GM23338 (cell line): ENCODE measurements around the gene RASIP1. TPM values are rescaled to one million over a fixed set of nuclear protein-coding genes. Genes with fewer than 3 reads are reported as not detected.

Source experiments
- ATAC-seq: fragments of 200-7000 bp; cut with Tn5 transposase; 3 replicates; pipeline ENCODE4 v1.9.1; 2020
- DNase-seq: peaks from one replicate; pipeline ENCODE4 v3.0.0-alpha.2; 2015; ENCODE audit warnings: low spot score
- H2AFZ ChIP-seq: fragments of 200-600 bp; sonication (generic); 2 replicates; pipeline ENCODE4 v1.8.0; 2016; ENCODE audit warnings: antibody characterized with exemption, mild to moderate bottlenecking, moderate library complexity
- H3F3A ChIP-seq: fragments of 200-600 bp; sonication (generic); replicated peaks from 2 replicates; pipeline ENCODE4 v1.8.0; 2017; ENCODE audit warnings: antibody characterized with exemption, mixed run types, low read depth
- H3K27ac ChIP-seq: fragments of 200-600 bp; sonication (generic); 2 replicates; pipeline ENCODE4 v1.6.1; 2016; ENCODE audit warnings: low read depth
- H3K27me3 ChIP-seq: fragments of 200-600 bp; sonication (generic); 2 replicates; pipeline ENCODE4 v1.8.0; 2016; ENCODE audit warnings: mild to moderate bottlenecking, mixed run types, moderate library complexity; ENCODE audit not compliant: insufficient read depth
- H3K36me3 ChIP-seq: fragments of 200-600 bp; sonication (generic); 2 replicates; pipeline ENCODE4 v1.8.0; 2016; ENCODE audit warnings: mild to moderate bottlenecking; ENCODE audit not compliant: insufficient read depth
- H3K4me1 ChIP-seq: fragments of 200-600 bp; sonication (generic); 2 replicates; pipeline ENCODE4 v1.8.0; 2016; ENCODE audit warnings: mild to moderate bottlenecking, moderate library complexity; ENCODE audit not compliant: insufficient read depth
- H3K4me2 ChIP-seq: fragments of 200-600 bp; sonication (generic); 2 replicates; pipeline ENCODE4 v1.7.1; 2017; ENCODE audit warnings: mixed run types
- H3K4me3 ChIP-seq: fragments of 200-600 bp; sonication (generic); 2 replicates; pipeline ENCODE4 v1.6.1; 2016; ENCODE audit warnings: mixed run types
- H3K79me2 ChIP-seq: fragments of 200-600 bp; sonication (generic); replicated peaks from 2 replicates; pipeline ENCODE4 v1.8.0; 2017; ENCODE audit warnings: mild to moderate bottlenecking; ENCODE audit not compliant: insufficient read depth
- H3K9me2 ChIP-seq: fragments of 200-600 bp; sonication (generic); 2 replicates; pipeline ENCODE4 v1.8.0; 2017; ENCODE audit not compliant: insufficient read depth
- H4K20me1 ChIP-seq: fragments of 200-600 bp; sonication (generic); replicated peaks from 2 replicates; pipeline ENCODE4 v1.8.0; 2017; ENCODE audit warnings: mild to moderate bottlenecking; ENCODE audit not compliant: insufficient read depth
- H3K27ac Mint-ChIP-seq: 2 replicates; pipeline ENCODE4 v1.8.0; 2020; ENCODE audit warnings: inconsistent platforms, mild to moderate bottlenecking, moderate library complexity, mixed read lengths
- H3K27me3 Mint-ChIP-seq: 3 replicates; pipeline ENCODE4 v1.8.0; 2022; ENCODE audit warnings: low read depth, mild to moderate bottlenecking, moderate library complexity, mixed read lengths, inconsistent platforms; ENCODE audit not compliant: insufficient read depth, poor library complexity
- H3K36me3 Mint-ChIP-seq: 3 replicates; pipeline ENCODE4 v1.8.0; 2021; ENCODE audit warnings: low read depth, mild to moderate bottlenecking, inconsistent platforms, moderate library complexity, mixed read lengths
- H3K4me1 Mint-ChIP-seq: 3 replicates; pipeline ENCODE4 v1.8.0; 2020; ENCODE audit warnings: mild to moderate bottlenecking, inconsistent platforms, mixed read lengths
- H3K4me3 Mint-ChIP-seq: 3 replicates; pipeline ENCODE4 v1.8.0; 2021; ENCODE audit warnings: moderate library complexity, mild to moderate bottlenecking, inconsistent platforms, mixed read lengths
- H3K9me3 Mint-ChIP-seq: 3 replicates; pipeline ENCODE4 v1.8.0; 2020; ENCODE audit warnings: moderate library complexity, mild to moderate bottlenecking, inconsistent platforms, mixed read lengths
- CREB1 ChIP-seq: fragments of 250-450 bp; sonication (Bioruptor Pico); IDR thresholded peaks from 2 replicates; pipeline ENCODE4 v1.5.0; 2020; ENCODE audit warnings: low read depth, mild to moderate bottlenecking, moderate library complexity
- EZH2 ChIP-seq: fragments of 200-600 bp; sonication (generic); IDR thresholded peaks from one replicate; pipeline ENCODE4 v1.8.0; 2017; ENCODE audit warnings: antibody characterized with exemption, mild to moderate bottlenecking, low read depth; ENCODE audit not compliant: unreplicated experiment
- EZH2phosphoT487 ChIP-seq: fragments of 200-600 bp; sonication (generic); IDR thresholded peaks from one replicate; pipeline ENCODE4 v1.8.1; 2018; ENCODE audit warnings: antibody characterized with exemption; ENCODE audit not compliant: unreplicated experiment
- JUNB ChIP-seq: IDR thresholded peaks from one replicate; pipeline ENCODE4 v1.6.1; 2016; ENCODE audit warnings: antibody characterized with exemption; ENCODE audit not compliant: unreplicated experiment
- NANOG ChIP-seq: IDR thresholded peaks from 2 replicates; pipeline ENCODE4 v1.6.1; 2016; ENCODE audit warnings: antibody characterized with exemption, borderline replicate concordance
- POLR2AphosphoS5 ChIP-seq: IDR thresholded peaks from 2 replicates; pipeline ENCODE4 v1.6.1; 2016; ENCODE audit warnings: antibody characterized with exemption, low read depth
- STAT1 ChIP-seq: IDR thresholded peaks from one replicate; pipeline ENCODE4 v1.6.1; 2016; ENCODE audit warnings: antibody characterized with exemption; ENCODE audit not compliant: unreplicated experiment
- ZNF114 ChIP-seq: fragments of 250-450 bp; sonication (Bioruptor Pico); IDR thresholded peaks from 2 replicates; pipeline ENCODE4 v1.5.0; 2020; ENCODE audit warnings: mild to moderate bottlenecking, moderate library complexity
- ZNF331 ChIP-seq: fragments of 250-450 bp; sonication (Bioruptor Pico); IDR thresholded peaks from 2 replicates; pipeline ENCODE4 v1.5.0; 2020; ENCODE audit warnings: low read depth, mild to moderate bottlenecking, moderate library complexity
- polyA plus RNA-seq: library from polyadenylated mRNA; unstranded; fragments of >200 nt; fragmentation: Nextera tagmentation; extraction: Ambion mirVana; gene quantifications from 2 replicates; pipeline ENCODE4 v1.2.1, GENCODE V29; 2016
- total RNA-seq: library from RNA; depleted of rRNA; stranded (reverse); fragments of >200 nt; shearing (Covaris generic); gene quantifications from 2 replicates; pipeline ENCODE4 v1.2.3, GENCODE V29; 2014
- TF ChIP-seq, protein P1 (sequence below): IDR thresholded peaks from 2 replicates; pipeline ENCODE4 v1.6.1; 2016; ENCODE audit warnings: antibody characterized with exemption
- TF ChIP-seq, protein P2 (sequence below): fragments of 250-450 bp; sonication (Bioruptor Pico); IDR thresholded peaks from 2 replicates; pipeline ENCODE4 v1.5.0; 2020; ENCODE audit warnings: mild to moderate bottlenecking, moderate library complexity
- TF ChIP-seq, protein P3 (sequence below): IDR thresholded peaks from one replicate; pipeline ENCODE4 v1.6.1; 2018; ENCODE audit warnings: antibody characterized with exemption; ENCODE audit not compliant: unreplicated experiment
- TF ChIP-seq, protein P4 (sequence below), 2 experiments: fragments of 200-600 bp in 1 of 2; sonication (generic) in 1 of 2; conservative IDR thresholded peaks; 2 replicates each; pipeline versions ENCODE4 v1.5.1 to v1.6.1; 2016 to 2017; ENCODE audit warnings: antibody characterized with exemption in 2 of 2, low read depth in 2 of 2, mild to moderate bottlenecking in 2 of 2, moderate library complexity in 1 of 2

Gene RASIP1
- total and polyA plus RNA-seq, 2 experiments from 2014 or later = 9.2 to 14.8 TPM

DNA sequence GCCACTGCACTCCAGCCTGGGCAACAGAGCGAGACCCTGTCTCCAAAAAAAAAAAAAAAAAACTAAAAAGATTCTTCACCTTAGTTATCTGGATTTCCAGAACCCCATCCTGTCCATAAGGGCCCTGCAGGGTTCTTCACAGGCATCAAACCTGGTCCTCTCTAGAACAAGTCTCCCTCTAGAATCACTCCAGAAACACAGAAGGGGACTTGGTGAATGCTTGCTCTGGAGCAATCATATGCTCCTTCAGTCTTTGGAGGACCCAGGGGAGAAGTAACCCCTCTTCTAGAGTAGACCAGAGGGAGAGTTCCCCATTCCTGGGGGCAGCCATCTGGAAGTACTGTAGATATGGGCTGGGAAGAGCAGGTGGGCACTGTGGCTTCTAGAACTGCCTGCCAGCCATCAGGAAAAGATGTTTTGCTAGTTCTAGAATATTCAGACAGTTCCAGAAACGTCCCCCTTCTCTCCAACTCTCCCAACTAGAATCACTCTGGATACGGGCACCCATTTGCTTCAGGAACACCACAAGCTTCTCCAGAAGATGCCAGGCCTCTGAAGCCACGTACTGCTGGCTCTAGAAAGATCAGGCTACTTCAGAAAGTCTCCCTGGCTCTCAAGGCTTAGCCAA is 9.3 kb upstream of the RASIP1 start:
- ATAC-seq = no peak
- 0 out of 2 replicates have a peak, but pooled peaks cover 6% of the 10 kb centered on the region for H3K36me3 ChIP-seq
- no peak overlapping the region for H2AFZ ChIP-seq
- H3K36me3 Mint-ChIP-seq = peaks cover 47% of the 10 kb centered on the region
- no peak overlapping the region for H3K4me3 ChIP-seq
- no peak overlapping the region for H3K27ac Mint-ChIP-seq
- H3F3A ChIP-seq = peaks cover 21% of the 10 kb centered on the region; the same call in 1 of the 2 replicates
- peaks cover 31% of the 10 kb centered on the region for H3K27me3 Mint-ChIP-seq
- peaks cover 43% of the 10 kb centered on the region for H3K4me1 Mint-ChIP-seq
- H3K4me1 ChIP-seq = peaks cover 34% of the 10 kb centered on the region
- H3K79me2 ChIP-seq = peaks cover 36% of the 10 kb centered on the region
- no peak overlapping the region; the same call in 2 of the 3 replicates for H3K4me3 Mint-ChIP-seq
- no peak for DNase-seq
- peaks cover 11% of the 10 kb centered on the region; the same call in 1 of the 2 replicates for H4K20me1 ChIP-seq
- no peaks in the 10 kb centered on the region for H3K9me2 ChIP-seq
- no peaks in the 10 kb centered on the region; the same call in 1 of the 3 replicates for H3K9me3 Mint-ChIP-seq
- no peaks in the 10 kb centered on the region for H3K27me3 ChIP-seq
- no peak overlapping the region for H3K4me2 ChIP-seq
- no peak overlapping the region for H3K27ac ChIP-seq
- TF ChIP-seq EZH2 (no peak), JUNB (no peak), NANOG (no peak), POLR2AphosphoS5 (no peak), ZNF331 (CRISPR knock-in tag) (no peak), EZH2phosphoT487 (no peak), STAT1 (no peak), CREB1 (CRISPR knock-in tag) (no peak), ZNF114 (CRISPR knock-in tag) (no peak)
- TF ChIP-seq, protein P1, sequence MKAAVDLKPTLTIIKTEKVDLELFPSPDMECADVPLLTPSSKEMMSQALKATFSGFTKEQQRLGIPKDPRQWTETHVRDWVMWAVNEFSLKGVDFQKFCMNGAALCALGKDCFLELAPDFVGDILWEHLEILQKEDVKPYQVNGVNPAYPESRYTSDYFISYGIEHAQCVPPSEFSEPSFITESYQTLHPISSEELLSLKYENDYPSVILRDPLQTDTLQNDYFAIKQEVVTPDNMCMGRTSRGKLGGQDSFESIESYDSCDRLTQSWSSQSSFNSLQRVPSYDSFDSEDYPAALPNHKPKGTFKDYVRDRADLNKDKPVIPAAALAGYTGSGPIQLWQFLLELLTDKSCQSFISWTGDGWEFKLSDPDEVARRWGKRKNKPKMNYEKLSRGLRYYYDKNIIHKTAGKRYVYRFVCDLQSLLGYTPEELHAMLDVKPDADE = no peak
- TF ChIP-seq, protein P2, sequence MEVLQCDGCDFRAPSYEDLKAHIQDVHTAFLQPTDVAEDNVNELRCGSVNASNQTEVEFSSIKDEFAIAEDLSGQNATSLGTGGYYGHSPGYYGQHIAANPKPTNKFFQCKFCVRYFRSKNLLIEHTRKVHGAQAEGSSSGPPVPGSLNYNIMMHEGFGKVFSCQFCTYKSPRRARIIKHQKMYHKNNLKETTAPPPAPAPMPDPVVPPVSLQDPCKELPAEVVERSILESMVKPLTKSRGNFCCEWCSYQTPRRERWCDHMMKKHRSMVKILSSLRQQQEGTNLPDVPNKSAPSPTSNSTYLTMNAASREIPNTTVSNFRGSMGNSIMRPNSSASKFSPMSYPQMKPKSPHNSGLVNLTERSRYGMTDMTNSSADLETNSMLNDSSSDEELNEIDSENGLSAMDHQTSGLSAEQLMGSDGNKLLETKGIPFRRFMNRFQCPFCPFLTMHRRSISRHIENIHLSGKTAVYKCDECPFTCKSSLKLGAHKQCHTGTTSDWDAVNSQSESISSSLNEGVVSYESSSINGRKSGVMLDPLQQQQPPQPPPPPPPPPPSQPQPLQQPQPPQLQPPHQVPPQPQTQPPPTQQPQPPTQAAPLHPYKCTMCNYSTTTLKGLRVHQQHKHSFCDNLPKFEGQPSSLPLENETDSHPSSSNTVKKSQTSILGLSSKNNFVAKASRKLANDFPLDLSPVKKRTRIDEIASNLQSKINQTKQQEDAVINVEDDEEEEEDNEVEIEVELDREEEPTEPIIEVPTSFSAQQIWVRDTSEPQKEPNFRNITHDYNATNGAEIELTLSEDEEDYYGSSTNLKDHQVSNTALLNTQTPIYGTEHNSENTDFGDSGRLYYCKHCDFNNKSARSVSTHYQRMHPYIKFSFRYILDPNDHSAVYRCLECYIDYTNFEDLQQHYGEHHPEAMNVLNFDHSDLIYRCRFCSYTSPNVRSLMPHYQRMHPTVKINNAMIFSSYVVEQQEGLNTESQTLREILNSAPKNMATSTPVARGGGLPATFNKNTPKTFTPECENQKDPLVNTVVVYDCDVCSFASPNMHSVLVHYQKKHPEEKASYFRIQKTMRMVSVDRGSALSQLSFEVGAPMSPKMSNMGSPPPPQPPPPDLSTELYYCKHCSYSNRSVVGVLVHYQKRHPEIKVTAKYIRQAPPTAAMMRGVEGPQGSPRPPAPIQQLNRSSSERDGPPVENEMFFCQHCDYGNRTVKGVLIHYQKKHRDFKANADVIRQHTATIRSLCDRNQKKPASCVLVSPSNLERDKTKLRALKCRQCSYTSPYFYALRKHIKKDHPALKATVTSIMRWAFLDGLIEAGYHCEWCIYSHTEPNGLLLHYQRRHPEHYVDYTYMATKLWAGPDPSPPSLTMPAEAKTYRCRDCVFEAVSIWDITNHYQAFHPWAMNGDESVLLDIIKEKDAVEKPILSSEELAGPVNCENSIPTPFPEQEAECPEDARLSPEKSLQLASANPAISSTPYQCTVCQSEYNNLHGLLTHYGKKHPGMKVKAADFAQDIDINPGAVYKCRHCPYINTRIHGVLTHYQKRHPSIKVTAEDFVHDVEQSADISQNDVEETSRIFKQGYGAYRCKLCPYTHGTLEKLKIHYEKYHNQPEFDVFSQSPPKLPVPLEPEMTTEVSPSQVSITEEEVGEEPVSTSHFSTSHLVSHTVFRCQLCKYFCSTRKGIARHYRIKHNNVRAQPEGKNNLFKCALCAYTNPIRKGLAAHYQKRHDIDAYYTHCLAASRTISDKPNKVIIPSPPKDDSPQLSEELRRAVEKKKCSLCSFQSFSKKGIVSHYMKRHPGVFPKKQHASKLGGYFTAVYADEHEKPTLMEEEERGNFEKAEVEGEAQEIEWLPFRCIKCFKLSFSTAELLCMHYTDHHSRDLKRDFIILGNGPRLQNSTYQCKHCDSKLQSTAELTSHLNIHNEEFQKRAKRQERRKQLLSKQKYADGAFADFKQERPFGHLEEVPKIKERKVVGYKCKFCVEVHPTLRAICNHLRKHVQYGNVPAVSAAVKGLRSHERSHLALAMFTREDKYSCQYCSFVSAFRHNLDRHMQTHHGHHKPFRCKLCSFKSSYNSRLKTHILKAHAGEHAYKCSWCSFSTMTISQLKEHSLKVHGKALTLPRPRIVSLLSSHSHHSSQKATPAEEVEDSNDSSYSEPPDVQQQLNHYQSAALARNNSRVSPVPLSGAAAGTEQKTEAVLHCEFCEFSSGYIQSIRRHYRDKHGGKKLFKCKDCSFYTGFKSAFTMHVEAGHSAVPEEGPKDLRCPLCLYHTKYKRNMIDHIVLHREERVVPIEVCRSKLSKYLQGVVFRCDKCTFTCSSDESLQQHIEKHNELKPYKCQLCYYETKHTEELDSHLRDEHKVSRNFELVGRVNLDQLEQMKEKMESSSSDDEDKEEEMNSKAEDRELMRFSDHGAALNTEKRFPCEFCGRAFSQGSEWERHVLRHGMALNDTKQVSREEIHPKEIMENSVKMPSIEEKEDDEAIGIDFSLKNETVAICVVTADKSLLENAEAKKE (CRISPR knock-in tag) = no peak
- TF ChIP-seq, protein P3, sequence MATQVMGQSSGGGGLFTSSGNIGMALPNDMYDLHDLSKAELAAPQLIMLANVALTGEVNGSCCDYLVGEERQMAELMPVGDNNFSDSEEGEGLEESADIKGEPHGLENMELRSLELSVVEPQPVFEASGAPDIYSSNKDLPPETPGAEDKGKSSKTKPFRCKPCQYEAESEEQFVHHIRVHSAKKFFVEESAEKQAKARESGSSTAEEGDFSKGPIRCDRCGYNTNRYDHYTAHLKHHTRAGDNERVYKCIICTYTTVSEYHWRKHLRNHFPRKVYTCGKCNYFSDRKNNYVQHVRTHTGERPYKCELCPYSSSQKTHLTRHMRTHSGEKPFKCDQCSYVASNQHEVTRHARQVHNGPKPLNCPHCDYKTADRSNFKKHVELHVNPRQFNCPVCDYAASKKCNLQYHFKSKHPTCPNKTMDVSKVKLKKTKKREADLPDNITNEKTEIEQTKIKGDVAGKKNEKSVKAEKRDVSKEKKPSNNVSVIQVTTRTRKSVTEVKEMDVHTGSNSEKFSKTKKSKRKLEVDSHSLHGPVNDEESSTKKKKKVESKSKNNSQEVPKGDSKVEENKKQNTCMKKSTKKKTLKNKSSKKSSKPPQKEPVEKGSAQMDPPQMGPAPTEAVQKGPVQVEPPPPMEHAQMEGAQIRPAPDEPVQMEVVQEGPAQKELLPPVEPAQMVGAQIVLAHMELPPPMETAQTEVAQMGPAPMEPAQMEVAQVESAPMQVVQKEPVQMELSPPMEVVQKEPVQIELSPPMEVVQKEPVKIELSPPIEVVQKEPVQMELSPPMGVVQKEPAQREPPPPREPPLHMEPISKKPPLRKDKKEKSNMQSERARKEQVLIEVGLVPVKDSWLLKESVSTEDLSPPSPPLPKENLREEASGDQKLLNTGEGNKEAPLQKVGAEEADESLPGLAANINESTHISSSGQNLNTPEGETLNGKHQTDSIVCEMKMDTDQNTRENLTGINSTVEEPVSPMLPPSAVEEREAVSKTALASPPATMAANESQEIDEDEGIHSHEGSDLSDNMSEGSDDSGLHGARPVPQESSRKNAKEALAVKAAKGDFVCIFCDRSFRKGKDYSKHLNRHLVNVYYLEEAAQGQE = no peak
- TF ChIP-seq, protein P4, sequence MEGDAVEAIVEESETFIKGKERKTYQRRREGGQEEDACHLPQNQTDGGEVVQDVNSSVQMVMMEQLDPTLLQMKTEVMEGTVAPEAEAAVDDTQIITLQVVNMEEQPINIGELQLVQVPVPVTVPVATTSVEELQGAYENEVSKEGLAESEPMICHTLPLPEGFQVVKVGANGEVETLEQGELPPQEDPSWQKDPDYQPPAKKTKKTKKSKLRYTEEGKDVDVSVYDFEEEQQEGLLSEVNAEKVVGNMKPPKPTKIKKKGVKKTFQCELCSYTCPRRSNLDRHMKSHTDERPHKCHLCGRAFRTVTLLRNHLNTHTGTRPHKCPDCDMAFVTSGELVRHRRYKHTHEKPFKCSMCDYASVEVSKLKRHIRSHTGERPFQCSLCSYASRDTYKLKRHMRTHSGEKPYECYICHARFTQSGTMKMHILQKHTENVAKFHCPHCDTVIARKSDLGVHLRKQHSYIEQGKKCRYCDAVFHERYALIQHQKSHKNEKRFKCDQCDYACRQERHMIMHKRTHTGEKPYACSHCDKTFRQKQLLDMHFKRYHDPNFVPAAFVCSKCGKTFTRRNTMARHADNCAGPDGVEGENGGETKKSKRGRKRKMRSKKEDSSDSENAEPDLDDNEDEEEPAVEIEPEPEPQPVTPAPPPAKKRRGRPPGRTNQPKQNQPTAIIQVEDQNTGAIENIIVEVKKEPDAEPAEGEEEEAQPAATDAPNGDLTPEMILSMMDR (conservative IDR thresholded peaks at IDR 0.05; ENCODE audit: low read depth in 2 of 2) = no peak
